HG03175 (cell line): ENCODE data around the gene KIRREL3.

Experiments
- ATAC-seq: cut with Tn5 transposase; IDR thresholded peaks from one replicate; pipeline ENCODE4 v1.9.1; 2021; ENCODE audit warnings: mild to moderate bottlenecking, moderate library complexity; ENCODE audit not compliant: unreplicated experiment

Gene KIRREL3

GRCh38 chr11:126646701-126647557 lies 353.6 kb downstream of the KIRREL3 start:
- ATAC-seq, result no peak

- ATAC-seq, result no peak
These were observed 355.4 kb downstream of the KIRREL3 start for GRCh38 chr11:126645186-126645585.

GRCh38 chr11:126640186-126640585 lies 360.4 kb downstream of the KIRREL3 start:
- ATAC-seq, result no peak

GRCh38 chr11:126639692-126640091 lies 360.9 kb downstream of the KIRREL3 start:
- no peak for ATAC-seq

GRCh38 chr11:126638648-126639047 lies 361.9 kb downstream of the KIRREL3 start:
- ATAC-seq, result no peak

- no peak for ATAC-seq
These were observed 362.8 kb downstream of the KIRREL3 start for GRCh38 chr11:126637795-126638175.

- ATAC-seq, result no peak
These were observed 363.4 kb downstream of the KIRREL3 start for GRCh38 chr11:126636911-126637794.

GRCh38 chr11:126635511-126635910 lies 365.1 kb downstream of the KIRREL3 start:
- no peak for ATAC-seq

- ATAC-seq, result no peak
These were observed 365.6 kb downstream of the KIRREL3 start for GRCh38 chr11:126634963-126635362.

- no peak for ATAC-seq
These were observed 367.2 kb downstream of the KIRREL3 start for GRCh38 chr11:126633330-126633729.

- no peak for ATAC-seq
These were observed 369.4 kb downstream of the KIRREL3 start for GRCh38 chr11:126630893-126631798.

- ATAC-seq, result no peak
These were observed 370.1 kb downstream of the KIRREL3 start for GRCh38 chr11:126630488-126630887.

GRCh38 chr11:126628790-126629621 lies 371.6 kb downstream of the KIRREL3 start:
- no peak for ATAC-seq

GRCh38 chr11:126628450-126628789 lies 372.1 kb downstream of the KIRREL3 start:
- ATAC-seq, result no peak

- no peak for ATAC-seq
These were observed 373.1 kb downstream of the KIRREL3 start for GRCh38 chr11:126627421-126627820.

GRCh38 chr11:126624506-126624905 lies 376.1 kb downstream of the KIRREL3 start:
- ATAC-seq, result no peak

GRCh38 chr11:126619516-126619915 lies 381.1 kb downstream of the KIRREL3 start:
- no peak for ATAC-seq

GRCh38 chr11:126615845-126616244 lies 384.7 kb downstream of the KIRREL3 start:
- no peak for ATAC-seq

GRCh38 chr11:126613272-126613671 lies 387.3 kb downstream of the KIRREL3 start:
- no peak for ATAC-seq

- no peak for ATAC-seq
These were observed 387.9 kb downstream of the KIRREL3 start for GRCh38 chr11:126612671-126613070.
